Endothelial cell of umbilical vein (primary cell): ENCODE data around the gene SLC24A3.

Experiments used
- EZH2 ChIP-seq: IDR thresholded peaks from 2 replicates; pipeline ENCODE4 v1.6.1; 2012; ENCODE audit warnings: borderline replicate concordance, low read depth, mild to moderate bottlenecking, moderate library complexity, low read length, inconsistent platforms; ENCODE audit not compliant: severe bottlenecking
- FOS ChIP-seq: IDR thresholded peaks from 2 replicates; pipeline ENCODE4 v1.6.1; 2011; ENCODE audit warnings: mild to moderate bottlenecking, low read length, moderate library complexity, borderline replicate concordance; ENCODE audit not compliant: insufficient read depth
- GATA2 ChIP-seq: IDR thresholded peaks from 2 replicates; pipeline ENCODE4 v1.7.0; 2011; ENCODE audit warnings: low read depth, mild to moderate bottlenecking, moderate library complexity, mixed read lengths, low read length; ENCODE audit not compliant: insufficient read length, insufficient read depth
- JUN ChIP-seq: IDR thresholded peaks from 2 replicates; pipeline ENCODE4 v1.6.1; 2011; ENCODE audit warnings: borderline replicate concordance, low read depth; ENCODE audit not compliant: insufficient read length, insufficient read depth
- MYC ChIP-seq: IDR thresholded peaks from one replicate; pipeline ENCODE4 v1.6.1; 2011; ENCODE audit warnings: mild to moderate bottlenecking, low read depth, low read length
- POLR2A ChIP-seq: IDR thresholded peaks from 2 replicates; pipeline ENCODE4 v1.6.1; 2012; ENCODE audit warnings: low read depth, mild to moderate bottlenecking, control low read depth, low read length
- POLR2AphosphoS5 ChIP-seq: IDR thresholded peaks from 2 replicates; pipeline ENCODE4 v1.6.1; 2012; ENCODE audit warnings: low read depth, mild to moderate bottlenecking, control low read depth, low read length, moderate library complexity; ENCODE audit not compliant: insufficient read depth
- TF ChIP-seq, protein P1 (sequence below), 2 donors: IDR thresholded peaks; 1 replicate in 1 of 2; 2 replicates in 1 of 2; pipeline ENCODE4 v1.5.1; 2011; ENCODE audit warnings: low read length in 2 of 2, mild to moderate bottlenecking in 2 of 2, moderate library complexity in 2 of 2, control low read depth in 1 of 2, inconsistent platforms in 1 of 2, low read depth in 1 of 2; ENCODE audit not compliant: insufficient read depth in 1 of 2; ENCODE audit errors: extremely low read depth in 1 of 2
- TF ChIP-seq, protein P2 (sequence below): IDR thresholded peaks from 2 replicates; pipeline ENCODE4 v1.6.1; 2011; ENCODE audit not compliant: insufficient read depth, insufficient read length

DNA sequence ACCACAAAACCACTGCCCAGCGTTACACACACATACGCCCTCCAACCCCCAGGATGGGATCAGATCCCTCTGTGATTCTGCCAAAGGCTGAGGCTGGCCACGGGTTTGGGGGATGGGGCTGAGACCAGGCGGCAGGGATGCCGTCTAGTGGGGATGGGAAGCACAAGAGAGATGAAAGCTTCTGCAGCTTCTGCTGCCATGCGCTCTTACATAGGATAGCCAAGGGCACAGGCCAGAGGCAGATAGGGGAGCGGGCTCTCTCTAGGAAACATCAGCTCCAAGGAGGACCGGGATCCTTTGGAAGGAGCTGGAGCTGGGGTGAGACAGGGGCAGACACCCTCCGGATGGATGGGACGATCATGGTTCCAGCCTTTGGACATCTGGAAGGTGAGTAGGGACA is 526.9 kb downstream of the SLC24A3 start:
- TF ChIP-seq POLR2A (no peak), JUN (no peak), GATA2 (no peak), EZH2 (no peak), POLR2AphosphoS5 (no peak), FOS (no peak), MYC (no peak)
- TF ChIP-seq, protein P1, sequence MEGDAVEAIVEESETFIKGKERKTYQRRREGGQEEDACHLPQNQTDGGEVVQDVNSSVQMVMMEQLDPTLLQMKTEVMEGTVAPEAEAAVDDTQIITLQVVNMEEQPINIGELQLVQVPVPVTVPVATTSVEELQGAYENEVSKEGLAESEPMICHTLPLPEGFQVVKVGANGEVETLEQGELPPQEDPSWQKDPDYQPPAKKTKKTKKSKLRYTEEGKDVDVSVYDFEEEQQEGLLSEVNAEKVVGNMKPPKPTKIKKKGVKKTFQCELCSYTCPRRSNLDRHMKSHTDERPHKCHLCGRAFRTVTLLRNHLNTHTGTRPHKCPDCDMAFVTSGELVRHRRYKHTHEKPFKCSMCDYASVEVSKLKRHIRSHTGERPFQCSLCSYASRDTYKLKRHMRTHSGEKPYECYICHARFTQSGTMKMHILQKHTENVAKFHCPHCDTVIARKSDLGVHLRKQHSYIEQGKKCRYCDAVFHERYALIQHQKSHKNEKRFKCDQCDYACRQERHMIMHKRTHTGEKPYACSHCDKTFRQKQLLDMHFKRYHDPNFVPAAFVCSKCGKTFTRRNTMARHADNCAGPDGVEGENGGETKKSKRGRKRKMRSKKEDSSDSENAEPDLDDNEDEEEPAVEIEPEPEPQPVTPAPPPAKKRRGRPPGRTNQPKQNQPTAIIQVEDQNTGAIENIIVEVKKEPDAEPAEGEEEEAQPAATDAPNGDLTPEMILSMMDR (IDR thresholded peaks at IDR 0.05; ENCODE audit: extremely low read depth in 1 of 2, insufficient read depth in 1 of 2, low read depth in 1 of 2, low read length in 2 of 2): no peak
- TF ChIP-seq, protein P2, sequence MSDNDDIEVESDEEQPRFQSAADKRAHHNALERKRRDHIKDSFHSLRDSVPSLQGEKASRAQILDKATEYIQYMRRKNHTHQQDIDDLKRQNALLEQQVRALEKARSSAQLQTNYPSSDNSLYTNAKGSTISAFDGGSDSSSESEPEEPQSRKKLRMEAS: no peak
